Esophagus squamous epithelium (tissue), 4 donors: ENCODE results near the gene ZSWIM6.

Experiments used
- POLR2A ChIP-seq, 4 donors: fragments of 450-650 bp; IDR thresholded peaks; one replicate each; pipeline ENCODE4 v1.6.1; 2017; ENCODE audit warnings: antibody characterized with exemption in 4 of 4, mild to moderate bottlenecking in 4 of 4, moderate library complexity in 3 of 4
- TF ChIP-seq, protein P1 (sequence below), 6 experiments: fragments of 450-650 bp in 4 of 6; fragments of 200-600 bp in 2 of 6; sonication (generic) in 2 of 6; IDR thresholded peaks; one replicate each; pipeline ENCODE4 v1.5.1; 2016 to 2019; ENCODE audit warnings: antibody characterized with exemption in 6 of 6, mild to moderate bottlenecking in 4 of 6, moderate library complexity in 4 of 6

DNA sequence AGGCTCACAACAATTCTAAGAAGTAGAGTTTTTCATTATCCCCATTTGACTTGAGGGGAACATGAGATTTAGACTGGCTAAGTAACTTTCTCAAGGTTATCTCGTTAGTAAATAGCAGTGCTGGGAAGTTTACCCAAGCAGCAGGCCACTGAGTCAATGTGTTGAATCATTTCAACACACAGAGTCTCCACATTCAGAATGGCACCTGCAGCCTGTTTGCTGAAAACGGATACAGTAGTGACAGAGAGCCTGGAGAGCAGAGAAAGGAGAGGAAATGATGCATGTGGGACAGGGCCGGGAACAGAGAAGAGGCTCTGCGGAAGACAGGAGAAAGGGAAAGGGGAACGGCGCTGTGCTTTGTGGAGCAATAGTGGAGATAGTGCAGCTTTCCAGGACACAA lies 33.5 kb upstream of the ZSWIM6 start:
- TF ChIP-seq, protein P1, sequence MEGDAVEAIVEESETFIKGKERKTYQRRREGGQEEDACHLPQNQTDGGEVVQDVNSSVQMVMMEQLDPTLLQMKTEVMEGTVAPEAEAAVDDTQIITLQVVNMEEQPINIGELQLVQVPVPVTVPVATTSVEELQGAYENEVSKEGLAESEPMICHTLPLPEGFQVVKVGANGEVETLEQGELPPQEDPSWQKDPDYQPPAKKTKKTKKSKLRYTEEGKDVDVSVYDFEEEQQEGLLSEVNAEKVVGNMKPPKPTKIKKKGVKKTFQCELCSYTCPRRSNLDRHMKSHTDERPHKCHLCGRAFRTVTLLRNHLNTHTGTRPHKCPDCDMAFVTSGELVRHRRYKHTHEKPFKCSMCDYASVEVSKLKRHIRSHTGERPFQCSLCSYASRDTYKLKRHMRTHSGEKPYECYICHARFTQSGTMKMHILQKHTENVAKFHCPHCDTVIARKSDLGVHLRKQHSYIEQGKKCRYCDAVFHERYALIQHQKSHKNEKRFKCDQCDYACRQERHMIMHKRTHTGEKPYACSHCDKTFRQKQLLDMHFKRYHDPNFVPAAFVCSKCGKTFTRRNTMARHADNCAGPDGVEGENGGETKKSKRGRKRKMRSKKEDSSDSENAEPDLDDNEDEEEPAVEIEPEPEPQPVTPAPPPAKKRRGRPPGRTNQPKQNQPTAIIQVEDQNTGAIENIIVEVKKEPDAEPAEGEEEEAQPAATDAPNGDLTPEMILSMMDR (IDR thresholded peaks at IDR 0.05) = no peak
- TF ChIP-seq POLR2A (IDR thresholded peaks at IDR 0.05) = no peak
